HFFc6 (cell line): ENCODE data around the gene MYOCOS. TPM values are rescaled to one million over a fixed set of nuclear protein-coding genes. Genes with fewer than 3 reads are reported as not detected.
"Not testable (repeated sequence)": the region's sequence is repeated elsewhere in the genome, so short reads cannot be mapped to it uniquely, and the experiment has no call there.

Experiments used
- DNase-seq: peaks from one replicate; pipeline ENCODE4 v3.0.0-alpha.2; 2018
- H3K27ac Mint-ChIP-seq: 2 replicates; pipeline ENCODE4 v1.8.0; 2020; ENCODE audit warnings: mild to moderate bottlenecking, mixed read lengths
- H3K27me3 Mint-ChIP-seq: 2 replicates; pipeline ENCODE4 v1.8.0; 2021; ENCODE audit warnings: mild to moderate bottlenecking, moderate library complexity, mixed read lengths; ENCODE audit not compliant: insufficient read depth
- H3K36me3 Mint-ChIP-seq: 2 replicates; pipeline ENCODE4 v1.8.0; 2021; ENCODE audit warnings: low read depth, mixed read lengths
- H3K4me1 Mint-ChIP-seq: 2 replicates; pipeline ENCODE4 v1.8.0; 2020; ENCODE audit warnings: low read depth, mixed read lengths
- H3K4me3 Mint-ChIP-seq: 2 replicates; pipeline ENCODE4 v1.8.0; 2020; ENCODE audit warnings: mild to moderate bottlenecking, moderate library complexity, mixed read lengths
- H3K9me3 Mint-ChIP-seq: 2 replicates; pipeline ENCODE4 v1.8.0; 2020; ENCODE audit warnings: mild to moderate bottlenecking, mixed read lengths
- CTCF ChIP-seq: fragments of 200-600 bp; sonication (generic); IDR thresholded peaks from 2 replicates; pipeline ENCODE4 v1.5.0; 2021; ENCODE audit warnings: antibody characterized with exemption, mild to moderate bottlenecking
- total RNA-seq, 6 experiments: library from RNA; stranded (reverse); fragmentation: NEBNext Ultra II Directional; extraction: Animal tissue kit (Norgen Biotek cat#: 25700); gene quantifications; 2 replicates in 1 of 6; 3 replicates in 5 of 6; pipeline ENCODE4 v1.2.3, GENCODE V29; 2021

MYOCOS gene
- total RNA-seq, 6 experiments from 2014 or later = not detected

DNA sequence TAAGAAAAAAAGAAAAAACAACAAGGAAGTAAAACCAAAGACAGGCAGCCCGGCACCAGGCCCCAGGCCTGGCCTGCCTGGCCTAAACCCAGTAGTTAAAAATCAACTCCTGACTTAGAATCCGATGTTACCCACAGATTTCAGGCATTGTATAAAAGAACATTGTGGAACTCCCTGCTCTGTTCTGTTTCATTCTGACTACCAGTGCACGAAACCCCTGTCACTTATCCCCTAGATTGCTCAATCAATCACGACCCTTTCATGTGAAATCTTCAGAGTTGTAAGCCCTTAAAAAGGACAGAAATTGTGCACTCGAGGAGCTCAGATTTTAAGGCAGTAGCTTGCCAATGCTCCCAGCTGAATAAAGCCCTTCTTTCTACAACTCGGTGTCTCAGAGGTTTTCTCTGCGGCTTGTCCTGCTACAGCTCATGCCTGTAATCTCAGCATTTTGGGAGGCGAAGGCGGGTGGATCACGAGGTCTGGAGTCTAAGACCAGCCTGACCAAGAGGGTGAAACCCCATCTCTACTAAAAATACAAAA is 15.6 kb upstream of the MYOCOS start:
- Mint-ChIP-seq H3K36me3 (no peaks in the 10 kb centered on the region), H3K4me3 (no peak overlapping the region), H3K9me3 (no peaks in the 10 kb centered on the region), H3K27ac (no peak overlapping the region), H3K4me1 (peaks cover 6% of the 10 kb centered on the region; the same call in 1 of the 2 replicates), H3K27me3 (no peaks in the 10 kb centered on the region; the same call in 1 of the 2 replicates)
- no peak for TF ChIP-seq CTCF
- no peak for DNase-seq

DNA sequence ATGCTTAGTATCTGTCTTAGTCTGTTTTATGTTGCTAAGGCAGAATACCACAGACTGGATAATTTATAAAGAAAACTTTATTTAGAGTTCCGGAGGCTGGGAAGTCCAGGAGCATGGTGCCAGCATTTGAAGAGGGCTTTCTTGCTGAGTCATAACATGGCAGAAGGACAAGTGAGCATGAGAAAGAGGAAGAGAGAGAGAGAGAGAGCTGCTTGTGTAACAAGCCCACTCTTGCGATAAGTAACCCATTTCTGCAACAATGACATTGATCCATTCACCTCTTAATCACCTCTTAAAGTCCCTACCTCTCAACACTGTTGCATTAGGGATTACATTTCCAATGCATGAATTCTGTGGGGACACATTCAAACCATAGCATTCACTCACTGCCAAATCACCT is 11.7 kb upstream of the MYOCOS start:
- no peak for DNase-seq
- no peak for TF ChIP-seq CTCF
- H3K27ac Mint-ChIP-seq = no peak overlapping the region

GRCh38 chr1:171611306-171611705 is 10.7 kb upstream of the MYOCOS start:
- H3K4me3 Mint-ChIP-seq = no peak overlapping the region
- no peak overlapping the region for H3K27ac Mint-ChIP-seq
- peaks cover 7% of the 10 kb centered on the region; the same call in 1 of the 2 replicates for H3K4me1 Mint-ChIP-seq
- no peaks in the 10 kb centered on the region for H3K36me3 Mint-ChIP-seq
- H3K9me3 Mint-ChIP-seq = no peaks in the 10 kb centered on the region
- peak; percentile 62 for DNase-seq
- no peaks in the 10 kb centered on the region; the same call in none of the 2 replicates for H3K27me3 Mint-ChIP-seq
- no peak for TF ChIP-seq CTCF

More for the DNA sequence above, 11.7 kb upstream of the MYOCOS start:
- no peak overlapping the region for H3K4me3 Mint-ChIP-seq
- no peaks in the 10 kb centered on the region for H3K9me3 Mint-ChIP-seq
- no peaks in the 10 kb centered on the region; the same call in none of the 2 replicates for H3K27me3 Mint-ChIP-seq
- H3K4me1 Mint-ChIP-seq = peaks cover 7% of the 10 kb centered on the region; the same call in 1 of the 2 replicates
- no peaks in the 10 kb centered on the region for H3K36me3 Mint-ChIP-seq

DNA sequence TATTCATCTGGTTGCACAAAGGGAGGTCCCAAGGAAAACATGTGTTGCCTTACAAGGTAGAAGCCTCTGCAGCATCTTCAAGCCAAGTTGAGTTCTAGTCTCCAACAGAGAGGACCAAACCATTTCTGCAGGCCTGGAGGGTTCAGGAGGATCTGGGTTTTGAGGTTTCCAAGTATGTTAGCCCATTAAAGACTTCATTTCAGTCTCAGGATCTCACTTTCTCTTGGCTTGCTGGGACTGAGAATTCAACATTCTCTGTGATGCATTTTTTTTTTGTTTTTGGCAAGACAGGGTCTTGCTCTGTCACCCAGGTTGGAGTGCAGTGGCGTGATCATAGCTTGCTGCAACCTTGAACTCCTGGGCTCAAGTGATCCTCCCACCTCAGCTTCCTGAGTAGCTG is 8.8 kb upstream of the MYOCOS start:
- no peak overlapping the region for H3K4me3 Mint-ChIP-seq
- DNase-seq = no peak
- peaks cover 9% of the 10 kb centered on the region for H3K27me3 Mint-ChIP-seq
- no peaks in the 10 kb centered on the region for H3K36me3 Mint-ChIP-seq
- no peak for TF ChIP-seq CTCF
- peaks cover 7% of the 10 kb centered on the region; the same call in 1 of the 2 replicates for H3K4me1 Mint-ChIP-seq
- H3K27ac Mint-ChIP-seq = no peak overlapping the region
- no peaks in the 10 kb centered on the region for H3K9me3 Mint-ChIP-seq

- not testable (repeated sequence) for H3K27me3 Mint-ChIP-seq
Measured at GRCh38 chr1:171615122-171615906, 6.7 kb upstream of the MYOCOS start.

GRCh38 chr1:171616586-171616985 is 5.5 kb upstream of the MYOCOS start:
- H3K27ac Mint-ChIP-seq = no peak overlapping the region
- DNase-seq = no peak
- H3K9me3 Mint-ChIP-seq = no peaks in the 10 kb centered on the region
- H3K27me3 Mint-ChIP-seq = peaks cover 11% of the 10 kb centered on the region
- H3K4me3 Mint-ChIP-seq = no peak overlapping the region
- TF ChIP-seq CTCF = no peak
- no peaks in the 10 kb centered on the region for H3K36me3 Mint-ChIP-seq
- no peaks in the 10 kb centered on the region for H3K4me1 Mint-ChIP-seq

More at GRCh38 chr1:171615122-171615906, 6.7 kb upstream of the MYOCOS start:
- not testable (repeated sequence) for H3K4me1 Mint-ChIP-seq, DNase-seq, H3K4me3 Mint-ChIP-seq, H3K9me3 Mint-ChIP-seq, H3K36me3 Mint-ChIP-seq, H3K27ac Mint-ChIP-seq
